Stimulated activated CD8-positive, alpha-beta memory T cell treated with anti-CD3 and anti-CD28 coated beads, Interleukin-15, amount 100 ng/mL, for 48 hours (primary cell): Measurements from ENCODE around the gene NOL11.
A peak's percentile ranks its signal among the peaks of the same experiment; 100 is the strongest.
"Not testable (repeated sequence)": the region's sequence is repeated elsewhere in the genome, so short reads cannot be mapped to it uniquely, and the experiment has no call there.

Experiments
- DNase-seq, 2 donors: peaks; one replicate each; pipeline ENCODE4 v3.0.0-alpha.2; 2020; ENCODE audit warnings: low read depth in 2 of 2

The NOL11 gene

GRCh38 chr17:67754001-67754400, 36.3 kb downstream of the NOL11 start:
- DNase-seq = no peak

- not testable (repeated sequence) for DNase-seq
Measured at GRCh38 chr17:67754686-67755085, 37.0 kb downstream of the NOL11 start.

DNA sequence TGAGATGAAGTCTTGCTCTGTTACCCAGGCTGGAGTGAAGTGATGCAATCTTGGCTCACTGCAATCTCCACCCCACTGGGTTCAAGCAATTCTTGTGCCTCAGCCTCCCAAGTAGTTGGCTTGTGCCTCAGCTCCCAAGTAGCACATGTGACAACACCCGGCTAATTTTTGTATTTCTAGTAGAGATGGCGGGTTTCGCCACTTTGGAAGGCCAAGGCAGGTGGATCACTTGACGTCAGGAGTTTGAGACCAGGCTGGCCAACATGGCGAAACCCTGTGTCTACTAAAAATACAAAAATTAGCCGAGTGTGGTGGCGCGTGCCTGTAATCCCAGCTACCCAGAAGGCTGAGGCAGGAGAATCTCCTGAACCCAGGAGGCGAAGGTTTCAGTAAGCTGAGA, 39.0 kb downstream of the NOL11 start:
- not testable (repeated sequence) for DNase-seq

- no peak for DNase-seq
Measured at GRCh38 chr17:67759355-67760171, 41.8 kb downstream of the NOL11 start.

GRCh38 chr17:67765623-67766022, 47.9 kb downstream of the NOL11 start:
- no peak for DNase-seq

DNA sequence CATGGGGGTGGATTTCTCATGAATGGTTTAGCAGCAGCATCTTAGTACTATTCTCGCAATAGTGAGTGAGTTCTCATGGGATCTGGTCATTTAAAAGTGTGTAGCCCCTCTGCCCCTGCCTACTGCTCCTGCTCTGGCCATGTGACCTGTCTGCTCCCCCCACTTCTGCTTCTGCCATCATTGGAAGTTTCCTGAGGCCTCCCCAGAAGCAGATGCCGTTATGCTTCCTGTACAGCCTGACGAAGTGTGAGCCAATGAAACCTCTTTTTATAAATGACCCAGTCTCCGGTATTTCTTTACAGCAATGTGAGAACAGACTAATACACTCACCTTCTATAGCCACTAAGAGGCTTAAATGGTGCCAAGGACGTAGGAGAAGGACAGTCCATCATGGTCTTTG, 51.5 kb downstream of the NOL11 start:
- DNase-seq = no peak

DNA sequence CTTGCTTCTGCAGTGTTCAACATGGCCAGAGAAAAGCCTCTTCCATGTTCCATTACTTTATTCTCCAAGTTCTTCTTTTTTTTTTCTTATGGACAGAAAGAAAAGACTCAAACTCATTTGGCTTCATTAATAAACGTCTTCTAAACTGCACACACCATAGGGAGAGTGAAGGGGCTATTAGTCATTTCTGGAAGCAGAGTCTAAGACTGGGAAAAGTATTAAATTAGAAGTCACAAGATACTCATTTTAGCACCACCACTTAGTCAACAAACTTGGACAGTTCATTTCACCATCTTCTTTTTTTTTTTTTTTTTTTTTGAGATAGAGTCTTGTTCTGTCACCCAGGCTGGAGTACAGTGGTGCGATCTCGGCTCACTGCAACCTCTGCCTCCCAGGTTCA, 52.8 kb downstream of the NOL11 start:
- DNase-seq = no peak

DNA sequence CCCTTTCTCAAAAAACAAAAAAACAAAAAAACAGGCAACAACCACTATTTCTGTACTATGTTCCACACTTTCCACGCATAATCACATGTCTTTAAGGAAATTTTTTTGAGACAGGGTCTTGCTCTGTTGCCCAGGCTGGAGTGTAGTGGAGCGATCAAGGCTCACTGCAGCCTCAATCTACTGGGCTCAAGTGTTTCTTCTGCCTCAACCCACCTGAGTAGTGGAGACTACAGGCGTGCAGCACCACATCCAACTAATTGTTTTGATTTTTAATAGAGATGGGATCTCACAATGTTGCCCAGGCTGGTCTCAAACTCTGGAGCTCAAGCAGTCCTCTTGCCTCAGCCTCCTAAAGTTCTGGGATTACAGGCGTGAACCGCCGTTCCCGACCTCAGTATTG, 54.9 kb downstream of the NOL11 start:
- DNase-seq = no peak

DNA sequence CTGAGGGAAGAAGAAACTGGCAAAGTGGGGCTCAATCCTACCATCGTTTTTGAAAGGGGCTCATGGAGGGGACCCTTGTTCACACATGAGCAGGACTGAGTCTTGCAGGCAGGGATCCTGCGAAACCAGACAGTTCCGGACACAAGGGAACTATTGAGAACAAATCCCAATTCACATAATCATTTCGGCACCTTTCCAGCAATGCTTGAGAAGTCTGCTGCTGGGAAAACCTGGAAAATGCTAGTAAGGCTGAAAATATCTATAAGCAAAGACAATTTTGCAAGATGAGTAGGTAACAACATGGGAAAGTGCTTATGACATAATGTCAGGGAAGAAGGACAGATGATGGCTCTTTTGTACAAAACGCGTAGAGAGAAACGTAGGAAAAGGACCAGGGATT, 55.5 kb downstream of the NOL11 start:
- DNase-seq = no peak

- peak in 1 of 2 donors; percentile 10 for DNase-seq
Measured at GRCh38 chr17:67779098-67779672, 61.4 kb downstream of the NOL11 start.

DNA sequence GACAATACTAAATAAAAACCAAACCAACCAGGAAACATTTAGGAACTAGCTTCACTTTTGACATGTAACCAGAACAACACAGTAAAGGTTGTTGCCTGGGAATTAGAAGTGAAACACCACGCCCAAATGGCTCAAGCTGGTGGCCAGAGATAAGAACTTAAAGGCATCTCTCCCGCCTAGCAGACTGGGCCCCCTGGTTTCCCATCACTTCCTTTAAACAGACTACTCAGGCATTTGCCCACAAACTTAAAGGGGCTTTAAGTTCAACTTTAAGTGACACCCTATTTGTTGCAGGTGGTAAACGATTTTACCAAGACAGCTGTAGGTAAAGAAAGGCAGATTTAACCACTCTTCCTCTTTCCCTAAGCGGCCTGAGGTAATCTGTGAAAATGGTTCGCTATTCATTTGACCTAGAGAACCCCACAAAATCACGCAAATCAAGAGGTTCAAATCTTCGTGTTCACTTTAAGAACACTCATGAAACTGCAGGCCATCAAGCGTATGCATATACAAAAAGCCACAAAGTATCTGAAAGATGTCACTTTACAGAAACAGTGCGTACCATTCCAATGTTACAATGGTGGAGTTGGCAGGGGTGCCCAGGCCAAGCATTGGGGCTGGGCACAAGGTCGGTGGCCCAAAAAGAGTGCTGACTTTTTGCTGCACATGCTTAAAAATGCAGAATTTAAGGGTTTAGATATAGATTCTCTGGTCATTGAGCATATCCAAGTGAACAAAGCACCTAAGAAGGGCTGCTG, 66.8 kb downstream of the NOL11 start:
- DNase-seq = no peak

GRCh38 chr17:67785122-67785477, 67.4 kb downstream of the NOL11 start:
- DNase-seq = no peak

GRCh38 chr17:67785504-67785903, 67.8 kb downstream of the NOL11 start:
- DNase-seq = no peak
